GM12878 (cell line): ENCODE data around the gene ACBD5. TPM values are rescaled to one million over a fixed set of nuclear protein-coding genes. Genes with fewer than 3 reads are reported as not detected.

Source experiments
- polyA plus RNA-seq, 11 experiments: library from polyadenylated mRNA; depleted of rRNA in 4 of 11; unstranded in 6 of 11; stranded (reverse) in 5 of 11; fragments of >200 nt; fragmentation: Nextera tagmentation in 4 of 11; fragmentation: Illumina TruSeq in 1 of 11; extraction: Ambion mirVana in 4 of 11; extraction: Trizol in 1 of 11; gene quantifications; 1 replicate in 1 of 11; 2 replicates in 10 of 11; pipeline versions ENCODE4 v1.2.1 to v1.2.3, GENCODE V29; 2011 to 2016; ENCODE audit warnings: inconsistent platforms in 2 of 11, missing spikeins in 2 of 11, low read depth in 1 of 11
- small RNA-seq: library from RNA; depleted of rRNA; stranded (forward); fragments of <200 nt; gene quantifications from one replicate; pipeline ENCODE3, GENCODE V24; 2014
- total RNA-seq, 4 experiments: library from RNA; depleted of rRNA in 3 of 4; stranded (reverse); fragments of >200 nt in 3 of 4; fragmentation: Illumina TruSeq in 1 of 4; extraction: Trizol in 1 of 4; gene quantifications; 2 replicates each; pipeline versions ENCODE4 v1.2.1 to v1.2.3, GENCODE V29; 2013 to 2021

The ACBD5 gene
- total and polyA plus RNA-seq, 10 of the 15 experiments (the other 5 are each of a cell fraction or from before 2014, with no cell fraction given), result 2.4 to 22.3 (median 12.4) TPM

Small RNAs within 50 kb of the gene (small RNA-seq; reads per million reads assigned to genes)
- gene RNU2-24P (not detected), gene RNU7-12P (not detected)

Other genes with a start within 250 kb of the ACBD5 start
- gene ANKRD26, start 140.3 kb downstream of the ACBD5 start, total RNA-seq (2014; rRNA removed), result 5.5 and 6.8 TPM in 2 replicates
- 11.1 and 12.0 TPM in 2 replicates for gene ANKRD26, start 140.3 kb downstream of the ACBD5 start, total RNA-seq (2014; rRNA removed; fragmentation: Illumina TruSeq; extraction: Trizol)
- gene ANKRD26, start 140.3 kb downstream of the ACBD5 start, total RNA-seq (2021), result 4.8 and 6.1 TPM in 2 replicates
- 2.6 and 4.6 TPM in 2 replicates for gene ANKRD26, start 140.3 kb downstream of the ACBD5 start, polyA plus RNA-seq (2011; rRNA removed)
- 5.8 and 7.1 TPM in 2 replicates for gene ANKRD26, start 140.3 kb downstream of the ACBD5 start, polyA plus RNA-seq (2014; fragmentation: Illumina TruSeq; extraction: Trizol)
- gene ANKRD26, start 140.3 kb downstream of the ACBD5 start, polyA plus RNA-seq (2014; fragmentation: Nextera tagmentation; extraction: Ambion mirVana), result 1 to 10 TPM; 2.3 to 3.4 TPM
- gene ANKRD26, start 140.3 kb downstream of the ACBD5 start, polyA plus RNA-seq (2014; rRNA removed), result 2.7 and 3.2 TPM in 2 replicates
- 1 to 10 TPM; 5.3 to 6.1 TPM for gene ANKRD26, start 140.3 kb downstream of the ACBD5 start, polyA plus RNA-seq (2016; fragmentation: Nextera tagmentation; extraction: Ambion mirVana)
- gene YME1L1, start 86.4 kb downstream of the ACBD5 start, total RNA-seq (2014; rRNA removed), result 87.8 and 102 TPM in 2 replicates
- 92.8 and 96.3 TPM in 2 replicates for gene YME1L1, start 86.4 kb downstream of the ACBD5 start, total RNA-seq (2014; rRNA removed; fragmentation: Illumina TruSeq; extraction: Trizol)
- 82.7 and 87.8 TPM in 2 replicates for gene YME1L1, start 86.4 kb downstream of the ACBD5 start, total RNA-seq (2021)
- 87.0 and 142 TPM in 2 replicates for gene YME1L1, start 86.4 kb downstream of the ACBD5 start, polyA plus RNA-seq (2011; rRNA removed)
- 97.5 and 105 TPM in 2 replicates for gene YME1L1, start 86.4 kb downstream of the ACBD5 start, polyA plus RNA-seq (2014; fragmentation: Illumina TruSeq; extraction: Trizol)
- 10 to 100 TPM; 26.1 to 33.3 TPM for gene YME1L1, start 86.4 kb downstream of the ACBD5 start, polyA plus RNA-seq (2014; fragmentation: Nextera tagmentation; extraction: Ambion mirVana)
- gene YME1L1, start 86.4 kb downstream of the ACBD5 start, polyA plus RNA-seq (2014; rRNA removed), result 52.2 and 58.8 TPM in 2 replicates
- 100 to 1,000 TPM; 105 to 115 TPM for gene YME1L1, start 86.4 kb downstream of the ACBD5 start, polyA plus RNA-seq (2016; fragmentation: Nextera tagmentation; extraction: Ambion mirVana)
- 28.1 and 31.6 TPM in 2 replicates for gene MASTL, start 85.4 kb downstream of the ACBD5 start, total RNA-seq (2014; rRNA removed)
- 36.9 and 38.6 TPM in 2 replicates for gene MASTL, start 85.4 kb downstream of the ACBD5 start, total RNA-seq (2014; rRNA removed; fragmentation: Illumina TruSeq; extraction: Trizol)
- gene MASTL, start 85.4 kb downstream of the ACBD5 start, total RNA-seq (2021), result 17.8 and 18.3 TPM in 2 replicates
- 24.2 and 38.4 TPM in 2 replicates for gene MASTL, start 85.4 kb downstream of the ACBD5 start, polyA plus RNA-seq (2011; rRNA removed)
- 32.7 and 37.0 TPM in 2 replicates for gene MASTL, start 85.4 kb downstream of the ACBD5 start, polyA plus RNA-seq (2014; fragmentation: Illumina TruSeq; extraction: Trizol)
- 1 to 10 TPM; 7.1 to 9.7 TPM for gene MASTL, start 85.4 kb downstream of the ACBD5 start, polyA plus RNA-seq (2014; fragmentation: Nextera tagmentation; extraction: Ambion mirVana)
- 18.7 and 23.3 TPM in 2 replicates for gene MASTL, start 85.4 kb downstream of the ACBD5 start, polyA plus RNA-seq (2014; rRNA removed)
- gene MASTL, start 85.4 kb downstream of the ACBD5 start, polyA plus RNA-seq (2016; fragmentation: Nextera tagmentation; extraction: Ambion mirVana), result 10 to 100 TPM; 18.1 to 19.2 TPM